ENCODE data around the gene RAI1.

RAI1 gene

GRCh38 chr17:17732892-17733670, 51.8 kb downstream of the RAI1 start:
- DNase-seq (ENCODE audit: low read depth), result peak; percentile 86

DNA sequence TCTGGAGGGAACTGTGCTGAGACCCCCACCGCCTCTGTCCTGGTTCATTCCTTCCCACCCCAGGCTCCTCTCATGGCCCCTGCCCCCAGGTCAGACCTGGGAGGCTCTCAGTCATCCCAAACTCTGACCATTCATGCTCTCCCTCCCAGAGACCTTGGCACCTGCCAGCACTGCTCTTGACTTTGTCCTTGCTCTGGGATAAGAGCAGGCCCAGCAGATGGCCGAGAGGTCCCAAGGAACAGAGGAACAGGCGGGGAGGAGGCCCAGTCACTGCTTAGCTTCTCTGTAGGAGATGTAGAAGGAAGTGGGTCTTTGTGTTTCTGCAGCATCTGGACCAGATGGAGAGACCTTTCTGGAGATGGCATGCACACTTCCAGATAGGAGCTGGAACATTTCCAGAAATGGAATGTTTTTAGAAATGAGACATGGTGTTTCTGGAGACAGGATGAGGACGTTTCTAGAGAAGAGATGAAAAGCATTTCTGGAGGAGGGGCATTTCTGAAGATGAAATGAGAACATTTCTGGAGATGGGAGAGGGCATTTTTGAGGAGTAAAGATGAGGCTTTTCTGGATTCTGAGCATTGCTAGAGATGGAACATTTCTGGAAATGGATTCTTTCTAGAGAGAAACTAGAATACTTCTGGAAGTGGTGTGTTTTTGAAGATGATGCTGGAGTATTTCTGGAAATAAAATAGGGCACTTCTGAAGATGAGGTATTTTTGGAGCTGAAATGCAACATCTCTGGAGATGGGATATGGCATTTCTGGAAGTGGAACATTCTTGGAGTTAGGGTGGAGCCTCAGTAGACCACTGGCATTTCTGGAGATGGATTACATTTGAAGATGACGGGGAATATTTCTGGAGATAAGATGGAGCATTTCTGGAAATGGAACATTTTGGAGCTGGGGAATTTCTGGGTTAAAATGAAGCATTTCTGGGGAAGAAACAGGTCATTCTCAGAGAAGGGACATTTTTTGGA, 55.2 kb downstream of the RAI1 start:
- DNase-seq (ENCODE audit: low read depth), result peak; percentile 72

DNA sequence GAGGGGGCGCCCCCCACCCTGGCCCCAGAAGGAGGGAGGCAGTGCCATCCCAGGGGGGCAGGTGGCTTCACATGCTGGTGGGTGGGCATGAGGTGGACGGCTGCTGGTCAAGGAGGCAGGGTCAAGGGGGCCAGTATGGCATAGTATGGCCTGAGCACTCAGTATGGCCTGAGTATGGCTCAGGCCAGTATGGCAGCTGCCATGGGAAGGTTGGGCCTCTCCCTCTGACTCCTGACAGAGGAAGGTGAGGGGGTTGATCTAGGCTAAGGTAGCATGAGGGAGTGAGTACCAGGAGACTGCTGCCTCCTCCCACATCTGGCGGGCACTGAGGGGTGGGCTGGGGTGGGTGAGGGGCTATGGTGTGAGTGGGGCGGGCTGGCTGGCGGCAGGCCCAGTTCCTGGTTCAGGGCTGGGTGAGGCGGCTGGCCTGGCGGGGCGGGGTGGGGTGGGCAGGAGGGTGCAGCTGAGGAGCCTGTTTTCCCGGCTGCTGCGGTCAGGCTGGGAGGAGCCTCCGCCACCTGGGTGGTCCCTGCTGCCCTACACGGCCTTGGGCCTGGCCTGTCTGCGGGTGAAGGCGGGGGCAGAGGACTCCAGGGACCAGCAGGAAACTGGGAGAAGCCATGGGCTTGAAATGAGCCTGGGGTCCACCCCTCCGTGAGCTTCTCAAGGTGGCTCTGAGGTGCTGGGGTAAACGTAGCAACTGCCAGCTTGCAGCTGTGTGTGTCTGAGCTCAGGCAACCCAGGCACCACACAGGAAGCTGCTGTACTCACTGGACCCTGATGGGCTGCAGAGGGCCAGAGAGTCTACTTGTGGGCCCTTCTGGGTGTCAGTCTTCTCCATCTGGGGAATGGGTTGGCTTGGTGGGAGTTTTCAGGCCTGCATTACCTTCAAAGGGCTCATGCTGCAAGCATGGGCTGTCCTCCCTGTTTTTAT, 57.0 kb downstream of the RAI1 start:
- no peak for DNase-seq (ENCODE audit: low read depth)

DNA sequence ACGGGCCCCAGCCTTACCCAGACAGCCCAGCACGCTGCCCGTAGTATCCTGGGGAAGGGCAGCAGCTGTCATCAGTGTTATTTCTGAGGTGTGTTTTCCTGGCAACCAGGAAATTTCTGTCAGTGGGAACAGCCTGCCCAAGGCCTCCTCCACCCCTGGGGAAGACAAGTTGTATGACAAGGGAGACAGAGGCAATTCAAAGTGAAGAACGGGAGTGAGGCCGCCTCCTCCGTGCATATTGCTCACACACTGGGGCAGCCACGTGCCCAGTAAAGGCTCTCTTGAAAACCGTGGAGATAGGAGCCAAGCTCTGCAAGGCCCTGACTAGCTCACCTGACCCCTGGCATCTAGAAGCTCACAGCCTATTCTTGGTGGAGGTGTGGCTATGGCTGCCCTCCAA, 57.6 kb downstream of the RAI1 start:
- DNase-seq (ENCODE audit: low read depth), result no peak

GRCh38 chr17:17739388-17740066, 58.3 kb downstream of the RAI1 start:
- DNase-seq (ENCODE audit: low read depth), result peak; percentile 79

GRCh38 chr17:17740615-17741348, 59.5 kb downstream of the RAI1 start:
- DNase-seq (ENCODE audit: low read depth), result no peak

- DNase-seq (ENCODE audit: low read depth), result no peak
Measured at GRCh38 chr17:17741349-17742023, 60.2 kb downstream of the RAI1 start.

- peak; percentile 62 for DNase-seq (ENCODE audit: low read depth)
Measured at GRCh38 chr17:17742133-17742621, 60.9 kb downstream of the RAI1 start.

DNA sequence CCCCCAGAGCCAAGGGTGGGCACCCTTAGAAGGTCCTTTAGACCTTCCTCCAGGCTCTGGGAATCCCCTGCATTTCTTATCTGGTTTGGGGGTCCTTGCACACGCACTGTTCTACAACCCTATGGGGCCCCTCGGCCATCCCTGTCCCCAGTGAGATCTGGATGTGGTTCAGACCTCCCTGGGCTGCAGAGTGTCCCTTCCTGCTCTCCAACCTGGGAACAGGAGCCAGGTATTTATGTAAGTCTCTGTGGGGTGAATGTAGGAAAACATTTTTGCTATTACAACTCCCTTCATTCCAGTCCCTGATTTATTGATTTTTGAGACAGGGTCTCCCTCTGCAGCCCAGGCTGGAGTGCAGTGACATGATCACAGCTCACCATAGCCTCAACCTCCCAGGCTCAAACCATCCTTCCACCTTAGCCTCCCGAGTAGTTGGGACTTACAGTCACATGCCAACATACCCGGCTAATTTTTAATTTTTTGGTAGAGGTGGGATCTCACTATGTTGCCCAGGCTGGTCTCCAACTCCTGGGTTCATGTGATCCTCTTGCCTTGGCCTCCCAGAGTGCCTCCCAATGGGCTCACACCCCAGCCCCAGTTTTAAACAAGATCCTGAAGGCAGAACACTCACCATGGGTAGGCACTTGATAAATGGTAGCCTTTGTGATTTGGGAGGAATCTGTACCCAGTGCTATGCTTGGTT, 61.6 kb downstream of the RAI1 start:
- DNase-seq (ENCODE audit: low read depth), result no peak

- DNase-seq (ENCODE audit: low read depth), result no peak
Measured at GRCh38 chr17:17743391-17744112, 62.3 kb downstream of the RAI1 start.

GRCh38 chr17:17744116-17744515, 62.9 kb downstream of the RAI1 start:
- no peak for DNase-seq (ENCODE audit: low read depth)

DNA sequence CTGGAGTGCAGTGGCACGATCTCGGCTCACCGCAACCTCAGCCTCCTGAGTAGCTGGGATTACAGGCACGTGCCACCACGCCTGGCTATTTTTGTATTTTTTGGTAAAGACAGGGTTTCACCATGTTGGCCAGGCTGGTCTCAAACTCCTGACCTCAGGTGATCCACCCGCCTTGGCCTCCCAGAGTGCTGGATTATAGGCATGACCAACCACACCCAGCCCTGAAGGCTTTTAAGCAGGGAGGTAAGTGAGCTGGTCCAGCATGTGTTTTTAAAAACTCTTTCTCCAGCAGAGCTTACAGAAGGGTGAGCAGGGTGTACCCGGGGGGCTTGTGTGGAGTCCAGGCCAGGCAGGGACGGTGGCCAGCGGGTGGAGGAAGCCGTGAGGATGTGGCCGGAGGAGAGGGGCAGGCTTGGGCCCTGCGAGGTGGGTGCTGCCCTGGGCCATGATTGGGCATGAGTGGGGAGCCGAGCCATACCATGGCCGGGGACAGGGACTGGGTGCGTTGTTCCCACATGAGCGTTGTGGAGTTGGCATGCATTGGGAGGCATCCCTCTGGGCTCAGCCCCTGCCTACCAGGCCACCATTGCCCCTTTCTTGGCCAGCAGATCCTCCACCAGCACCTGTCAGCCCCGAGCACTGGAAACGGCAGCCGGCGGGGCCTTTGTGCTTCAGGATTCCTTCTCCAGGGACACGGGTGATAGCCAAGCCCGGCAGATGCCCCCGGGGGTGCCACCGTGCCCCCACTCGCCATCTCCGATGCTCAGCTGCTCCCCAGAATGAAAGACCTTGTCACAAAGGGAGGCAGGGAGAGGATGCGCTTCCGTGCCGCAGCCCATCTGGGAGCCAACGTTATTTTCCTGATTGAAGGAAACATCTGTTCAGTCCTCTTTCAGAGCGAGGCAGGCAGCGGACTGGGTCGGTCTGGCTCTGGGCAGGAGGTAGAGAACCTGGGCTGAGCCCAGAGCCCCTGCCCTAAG, 64.5 kb downstream of the RAI1 start:
- DNase-seq (ENCODE audit: low read depth), result no peak

- no peak for DNase-seq (ENCODE audit: low read depth)
Measured at GRCh38 chr17:17748179-17748578, 66.9 kb downstream of the RAI1 start.

DNA sequence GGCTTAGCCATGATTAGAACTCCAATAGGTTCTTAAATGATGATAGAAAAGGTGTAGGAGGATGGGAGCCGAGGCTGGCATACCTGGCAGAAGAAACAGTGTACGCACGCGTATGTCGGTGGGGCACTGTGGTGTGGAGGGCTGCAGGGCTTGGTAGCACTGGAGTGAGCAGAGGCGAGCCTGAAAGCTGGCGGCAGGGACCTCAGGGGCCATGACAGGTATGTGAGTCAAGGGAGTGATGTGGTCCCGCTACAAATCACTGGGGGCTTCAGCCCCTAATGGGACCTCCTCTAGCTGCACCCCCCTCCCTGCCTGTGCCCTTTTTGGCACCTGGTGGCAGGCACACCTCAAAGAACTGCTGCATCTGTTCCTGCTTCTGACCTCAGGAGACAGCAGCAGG, 67.3 kb downstream of the RAI1 start:
- no peak for DNase-seq (ENCODE audit: low read depth)

- DNase-seq (ENCODE audit: low read depth), result no peak
Measured at GRCh38 chr17:17749025-17749772, 67.9 kb downstream of the RAI1 start.

DNA sequence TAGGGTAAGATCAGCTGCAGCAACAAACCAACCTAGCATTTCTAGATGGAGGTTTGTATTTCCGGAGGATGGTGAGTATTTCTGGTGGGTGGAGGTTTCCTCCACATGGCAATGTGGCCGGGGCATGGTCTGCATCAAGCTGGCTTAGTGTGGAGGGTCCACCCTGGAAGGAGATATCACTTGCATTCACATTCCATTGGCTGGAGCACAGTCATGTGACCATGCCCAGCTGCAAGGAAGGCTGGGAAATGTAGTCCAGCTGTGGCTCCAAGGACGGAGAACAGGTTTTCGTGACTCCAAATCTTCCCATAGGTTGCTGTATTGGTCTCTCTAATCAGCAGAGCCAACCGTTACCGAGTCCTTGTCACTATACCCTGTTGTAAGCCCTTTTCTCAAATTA, 68.7 kb downstream of the RAI1 start:
- DNase-seq (ENCODE audit: low read depth), result peak; percentile 55

DNA sequence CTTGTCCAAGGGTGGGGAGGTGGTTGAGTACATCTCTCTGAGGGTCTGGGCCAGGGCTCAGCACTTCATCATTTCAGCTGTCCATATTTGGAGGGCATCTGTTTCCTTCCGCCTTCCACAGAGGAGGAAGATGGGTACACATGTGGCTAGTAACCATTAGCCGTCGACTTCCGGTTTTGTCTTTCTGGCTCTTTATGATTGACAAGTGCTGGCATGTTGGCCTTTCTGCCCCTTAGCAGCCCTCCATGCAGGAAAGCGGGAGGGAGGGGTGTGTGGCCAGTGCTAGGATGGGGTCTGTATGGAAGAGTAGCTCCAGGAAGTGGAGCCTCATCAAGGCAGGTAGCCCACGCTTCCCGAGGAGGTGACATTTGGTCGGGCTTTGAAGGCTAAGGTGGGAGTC, 69.6 kb downstream of the RAI1 start:
- no peak for DNase-seq (ENCODE audit: low read depth)

Data from EH (cell line).